DMS 273 (cell line): ENCODE results near the gene IL12B.
A peak's percentile ranks its signal among the peaks of the same experiment; 100 is the strongest.
"Not testable (repeated sequence)": the region's sequence is repeated elsewhere in the genome, so short reads cannot be mapped to it uniquely, and the experiment has no call there.

Experiments used
- DNase-seq: peaks from one replicate; lab custom pipeline; 2025; ENCODE audit not compliant: unreplicated experiment; lab: John Stamatoyannopoulos, UW

Gene IL12B

DNA sequence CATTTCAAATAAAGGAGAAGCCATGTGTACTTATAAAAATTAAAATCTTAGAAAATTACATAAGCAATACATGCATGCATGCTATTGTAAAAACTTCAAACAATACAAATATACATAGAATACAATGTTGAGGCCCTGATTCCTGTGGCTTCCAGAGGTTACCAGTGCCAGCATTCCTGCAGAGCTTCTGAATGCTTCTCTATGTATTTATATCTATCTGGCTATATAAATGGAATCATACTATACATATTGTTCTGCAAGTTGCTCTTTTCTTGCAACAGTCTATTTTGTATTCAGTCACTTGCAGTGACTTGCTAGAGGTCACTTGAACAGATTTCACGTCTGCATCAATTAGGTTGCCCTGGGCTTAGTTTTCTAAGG, 3.2 kb upstream of the IL12B start:
- no peak for DNase-seq

DNA sequence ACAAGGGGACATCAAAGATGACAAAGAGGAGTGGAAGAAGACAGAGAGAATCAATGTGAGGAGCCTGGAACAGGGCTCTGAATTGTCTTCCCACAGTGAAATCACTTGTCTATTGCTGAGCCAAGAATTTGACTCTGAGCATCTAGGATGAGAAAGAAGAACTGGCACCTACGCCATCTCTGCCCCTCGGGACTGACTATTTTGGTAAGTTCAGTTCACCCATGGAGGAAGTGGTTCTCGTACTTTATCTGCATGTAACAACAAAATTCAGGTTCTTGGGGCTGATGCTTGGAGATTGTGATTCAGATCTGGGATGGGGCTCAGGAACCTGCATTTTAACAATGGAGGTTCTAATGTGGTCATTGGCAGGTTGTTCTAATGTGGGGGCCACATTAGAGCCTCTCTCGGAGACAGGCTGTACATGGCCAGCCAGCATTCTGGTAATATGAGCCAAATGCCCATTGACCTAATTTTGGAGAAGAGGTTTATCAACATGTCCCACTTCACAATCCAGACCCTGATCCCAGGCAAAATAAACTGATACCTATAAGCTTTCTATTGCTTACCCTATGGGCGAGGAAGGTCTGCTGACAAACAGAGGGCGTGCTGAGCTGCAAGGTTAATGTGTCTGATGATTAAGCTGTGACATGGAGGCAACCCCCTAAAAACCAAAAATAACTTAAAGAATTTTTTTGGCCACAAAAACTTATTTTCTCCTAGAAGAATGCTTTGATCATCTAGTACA, 2.7 kb upstream of the IL12B start:
- no peak for DNase-seq

DNA sequence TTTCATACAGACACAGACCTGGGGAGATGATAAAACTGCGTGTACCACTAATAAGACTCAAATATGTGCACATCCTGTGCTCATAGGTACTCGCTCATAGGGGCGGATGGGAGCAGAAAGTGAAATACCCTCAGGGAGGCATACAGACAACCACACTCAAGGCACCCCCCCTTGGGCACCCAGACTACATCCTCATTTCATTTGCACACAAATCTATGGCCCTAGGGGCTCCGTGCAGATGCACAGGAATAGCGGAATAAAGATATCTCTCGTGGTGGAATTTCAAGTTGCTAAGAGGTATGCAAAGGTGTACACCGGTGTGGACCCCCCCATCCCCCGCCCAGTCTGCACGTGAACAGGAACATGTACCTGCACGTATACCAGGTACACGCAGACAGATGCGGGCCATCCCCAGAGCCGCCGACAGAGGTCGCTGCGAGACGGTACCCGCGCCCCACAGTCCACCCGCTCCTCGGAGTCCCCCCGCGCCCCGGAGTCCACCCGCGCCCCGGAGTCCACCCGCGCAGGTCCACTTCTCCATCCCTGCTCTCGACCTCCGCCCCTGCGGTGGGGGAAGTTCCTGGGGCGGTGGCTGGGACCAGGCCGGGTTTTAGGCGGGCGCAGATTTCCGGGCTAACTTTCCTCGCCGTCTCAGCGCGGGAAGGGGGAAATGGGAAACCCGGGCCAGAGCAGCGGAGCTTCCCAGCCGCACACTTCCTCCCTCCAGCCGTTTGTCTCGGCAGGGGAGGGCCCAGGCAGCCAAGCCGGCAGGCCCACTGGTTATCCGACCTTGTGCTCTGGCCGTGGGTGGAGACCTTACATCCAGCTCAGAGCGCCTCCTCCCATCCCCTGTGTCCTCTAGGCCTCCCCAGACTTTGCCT, 1.0 kb upstream of the IL12B start:
- peak; percentile 79 for DNase-seq

DNA sequence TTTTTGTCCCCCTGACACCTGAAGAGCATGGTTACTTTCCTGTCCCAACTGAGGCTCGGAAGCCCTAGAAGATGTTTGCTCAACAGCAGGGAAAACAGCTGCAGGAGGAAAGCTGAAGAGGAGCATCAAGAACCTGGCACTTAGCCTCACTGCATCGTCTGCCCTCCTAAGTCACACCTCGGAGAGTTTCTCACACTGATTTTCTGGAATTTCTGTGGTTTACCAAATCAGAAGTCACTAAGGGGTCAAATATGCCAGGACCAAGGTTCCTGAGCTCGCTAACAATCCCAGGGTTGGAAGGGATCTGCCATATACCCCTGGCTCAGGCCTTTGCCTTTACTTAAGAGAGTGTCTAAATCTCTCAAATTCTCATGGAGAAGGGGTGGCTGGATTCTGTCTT, 5.3 kb downstream of the IL12B start:
- DNase-seq: no peak

DNA sequence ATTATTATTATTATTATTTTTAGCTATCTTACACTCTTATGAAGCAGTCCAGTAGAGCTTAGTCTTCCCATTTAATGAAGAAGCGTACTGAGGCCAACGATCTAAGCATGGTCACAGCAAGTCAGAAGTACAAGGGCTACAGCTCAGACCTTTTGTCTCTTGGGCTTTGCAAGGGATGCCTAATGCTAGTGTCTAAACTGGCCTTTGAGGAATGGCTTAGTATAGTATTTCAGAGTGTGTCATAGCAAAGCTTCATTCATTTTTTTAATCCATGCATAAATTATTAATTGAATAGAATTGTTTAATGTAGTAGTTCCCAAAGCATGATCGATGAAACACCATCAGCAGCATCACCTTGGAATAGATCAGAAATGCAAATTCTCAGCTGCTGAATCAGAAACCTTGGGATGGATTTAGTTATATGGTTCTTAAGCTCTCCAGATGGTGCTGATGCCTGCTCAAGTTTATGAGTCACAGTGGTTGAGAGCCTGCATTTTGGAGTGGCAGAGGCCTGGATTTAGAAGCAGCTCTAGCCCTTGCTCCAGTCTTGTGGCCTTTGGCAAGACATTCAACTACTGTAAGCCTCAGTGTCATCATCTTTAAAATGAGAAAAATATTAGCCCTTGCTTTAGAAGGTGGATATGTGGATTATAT, 6.1 kb downstream of the IL12B start:
- DNase-seq: peak; percentile 71

DNA sequence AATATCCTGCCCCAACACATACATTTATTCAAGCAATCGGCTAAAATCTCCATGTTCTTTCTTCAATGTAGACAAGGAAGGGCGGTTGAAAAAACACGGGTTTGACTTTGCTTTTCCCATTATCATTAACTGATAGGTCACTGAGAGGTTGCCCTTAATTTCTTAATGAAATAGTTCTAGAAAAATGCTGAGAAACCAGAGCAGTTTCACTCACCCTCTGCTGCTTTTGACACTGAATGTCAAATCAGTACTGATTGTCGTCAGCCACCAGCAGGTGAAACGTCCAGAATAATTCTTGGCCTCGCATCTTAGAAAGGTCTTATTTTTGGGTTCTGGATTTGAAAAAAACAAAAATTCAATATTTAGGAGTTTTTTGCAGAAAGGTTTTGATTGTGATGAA, 8.1 kb downstream of the IL12B start:
- no peak for DNase-seq

DNA sequence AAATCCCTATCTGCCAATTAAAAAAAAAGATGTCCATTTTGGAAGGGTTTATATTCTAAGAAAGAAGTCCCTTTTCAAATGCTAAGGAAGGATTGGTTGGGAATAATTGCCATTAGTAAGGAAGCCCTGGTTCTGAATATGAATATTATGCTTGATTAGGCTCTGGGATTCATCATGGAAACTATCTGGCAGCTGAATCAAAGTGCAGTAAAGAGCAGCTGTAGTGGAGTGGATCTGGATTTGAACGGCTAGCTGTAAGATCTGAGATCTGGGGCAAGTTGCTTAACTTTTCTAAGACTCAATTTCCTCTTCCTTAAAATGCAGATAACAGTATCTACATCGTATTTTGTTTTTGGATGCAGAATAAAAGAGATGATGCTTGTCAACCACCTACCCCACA, 10.5 kb downstream of the IL12B start:
- DNase-seq: no peak

DNA sequence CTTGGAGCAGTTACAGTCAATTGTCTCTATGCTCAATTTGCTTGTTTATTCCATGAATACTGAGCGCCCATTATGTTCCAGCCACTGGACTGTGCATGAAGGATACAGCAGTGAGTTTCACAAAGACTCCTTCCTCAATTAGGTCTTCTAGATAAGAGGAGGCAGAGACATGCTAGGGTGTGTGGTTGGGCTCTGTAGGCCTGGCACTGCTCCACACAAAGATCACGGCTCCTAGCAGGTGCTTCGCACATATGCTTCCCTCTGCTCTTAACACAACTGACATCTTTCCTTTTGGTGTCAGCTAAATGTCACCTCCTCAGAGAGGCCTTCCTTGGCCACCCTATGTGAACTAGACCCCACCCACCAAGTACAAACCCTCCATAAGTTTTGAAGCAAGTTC, 10.9 kb downstream of the IL12B start:
- DNase-seq: peak; percentile 21

DNA sequence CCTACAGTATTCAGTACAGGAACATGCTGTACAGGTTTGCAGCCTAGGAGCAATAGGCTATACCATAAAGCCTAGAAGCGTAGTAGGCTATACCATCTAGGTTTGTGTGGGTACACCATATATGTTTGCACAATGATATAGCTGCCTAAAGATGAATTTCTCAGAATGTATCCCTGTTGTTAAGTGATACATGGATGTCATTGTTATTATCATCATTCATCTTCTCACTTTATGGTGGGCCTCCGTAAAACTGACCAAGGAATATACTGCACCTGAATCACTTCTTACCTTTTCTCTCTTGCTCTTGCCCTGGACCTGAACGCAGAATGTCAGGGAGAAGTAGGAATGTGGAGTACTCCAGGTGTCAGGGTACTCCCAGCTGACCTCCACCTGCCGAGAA, 11.8 kb downstream of the IL12B start:
- no peak for DNase-seq

DNA sequence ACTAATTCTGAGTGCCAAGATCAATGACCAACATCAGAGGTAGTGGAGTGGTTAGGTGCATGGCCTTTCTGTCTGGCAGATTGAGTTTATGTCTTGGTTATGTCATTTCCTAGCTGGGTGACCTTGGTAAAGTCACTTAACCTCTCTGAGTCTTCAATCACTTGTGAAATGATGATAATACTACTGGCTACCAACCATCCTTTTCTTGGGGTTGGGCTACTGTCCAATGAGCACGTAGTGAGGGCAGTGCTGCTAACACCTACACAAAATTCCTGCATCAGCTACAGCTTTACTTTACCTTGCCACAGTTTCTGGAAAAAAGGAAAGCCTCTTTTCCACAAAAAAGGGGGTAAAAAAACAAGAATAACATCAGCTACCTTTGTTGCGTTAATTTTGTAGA, 12.4 kb downstream of the IL12B start:
- no peak for DNase-seq

DNA sequence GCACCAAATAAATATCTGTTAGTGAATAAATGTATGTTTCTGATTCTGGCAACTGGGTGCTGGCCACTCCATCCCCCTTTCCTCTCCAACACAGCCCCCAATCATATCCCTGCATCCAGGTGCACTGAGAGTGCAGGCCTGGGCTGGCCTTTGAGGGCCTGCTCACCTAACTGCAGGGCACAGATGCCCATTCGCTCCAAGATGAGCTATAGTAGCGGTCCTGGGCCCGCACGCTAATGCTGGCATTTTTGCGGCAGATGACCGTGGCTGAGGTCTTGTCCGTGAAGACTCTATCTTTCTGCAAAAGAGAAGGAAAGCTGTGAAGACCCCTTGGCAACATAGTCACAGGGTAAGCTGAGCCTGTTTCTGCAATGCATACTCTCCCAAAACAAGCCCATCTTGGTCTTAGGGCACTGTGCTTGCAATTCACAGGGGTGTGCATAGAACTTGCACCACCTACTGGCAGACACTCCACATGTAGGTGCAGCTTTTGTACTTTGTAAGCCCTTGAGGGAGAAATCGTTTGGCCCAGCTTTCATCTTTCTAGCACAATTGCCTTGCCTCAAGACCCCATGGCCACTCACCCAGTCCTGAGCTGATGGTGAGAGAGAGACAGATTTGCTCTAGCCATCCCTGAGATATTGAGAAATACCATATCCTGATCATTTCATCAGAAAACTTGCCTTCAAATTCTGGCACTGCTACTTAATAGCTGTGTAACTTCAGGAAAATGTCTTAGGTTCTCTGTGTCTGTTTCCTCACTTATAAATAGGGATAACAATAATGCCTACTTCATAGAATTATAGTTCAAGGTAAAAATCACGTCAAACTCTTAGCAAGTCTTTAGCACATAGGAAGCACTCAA, 13.5 kb downstream of the IL12B start:
- DNase-seq: peak; percentile 72

DNA sequence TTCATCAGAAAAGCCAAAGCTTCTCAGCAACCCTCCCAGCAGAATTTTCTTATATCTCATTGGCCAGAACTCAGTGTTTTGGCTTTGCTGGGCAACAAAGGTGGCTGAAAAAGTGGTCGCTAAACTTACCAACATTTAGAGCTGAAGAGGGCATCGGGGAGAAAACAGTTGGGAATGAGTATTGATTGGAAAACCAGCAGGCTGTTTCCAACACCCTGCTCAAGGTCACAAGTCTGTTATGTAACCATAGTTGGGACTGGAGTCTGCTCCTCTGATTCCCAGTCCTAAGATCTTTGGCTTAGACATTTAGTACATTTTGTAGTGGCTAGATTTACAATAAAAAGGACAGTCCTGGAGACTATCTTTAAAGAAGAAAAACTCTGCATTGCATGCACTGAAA, 17.1 kb downstream of the IL12B start:
- no peak for DNase-seq

DNA sequence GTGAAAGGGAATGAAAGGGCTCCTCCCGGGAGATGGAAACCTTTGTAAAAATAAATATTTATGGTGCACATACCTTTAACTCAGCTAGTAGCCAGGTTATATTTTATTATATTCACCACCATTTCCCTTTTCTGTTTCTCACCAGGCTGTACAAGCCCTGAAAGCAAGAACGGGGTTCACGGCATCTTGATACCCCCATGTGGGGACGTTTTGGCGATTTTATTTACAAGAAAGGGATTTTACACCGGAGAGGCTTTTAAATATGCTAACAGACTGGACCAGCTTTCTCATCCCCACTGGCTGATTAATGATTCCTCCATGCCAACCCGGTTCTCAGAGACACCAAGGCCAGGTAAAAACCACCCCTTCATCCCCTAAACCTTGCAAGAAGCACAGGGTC, 19.2 kb downstream of the IL12B start:
- no peak for DNase-seq

DNA sequence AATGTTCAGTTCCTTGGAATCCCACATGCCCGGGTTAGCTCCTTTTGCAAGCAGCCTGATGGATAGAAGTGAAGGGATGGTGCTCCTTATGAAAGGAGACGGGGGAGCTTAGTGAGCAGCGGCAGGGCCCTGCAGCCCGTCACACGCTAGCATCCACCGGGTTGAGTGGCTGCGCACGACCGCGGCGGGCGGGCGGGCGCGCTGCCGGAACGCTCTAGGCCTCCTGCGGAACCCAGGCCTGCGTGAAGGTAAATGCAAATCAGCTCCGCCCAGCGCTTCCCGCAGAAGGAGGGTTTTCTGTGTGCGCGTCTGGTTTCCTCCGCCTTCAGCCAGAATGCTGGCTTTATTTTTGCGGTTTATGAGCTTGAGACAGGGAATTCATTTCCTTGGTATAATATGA, 19.8 kb downstream of the IL12B start:
- DNase-seq: no peak

DNA sequence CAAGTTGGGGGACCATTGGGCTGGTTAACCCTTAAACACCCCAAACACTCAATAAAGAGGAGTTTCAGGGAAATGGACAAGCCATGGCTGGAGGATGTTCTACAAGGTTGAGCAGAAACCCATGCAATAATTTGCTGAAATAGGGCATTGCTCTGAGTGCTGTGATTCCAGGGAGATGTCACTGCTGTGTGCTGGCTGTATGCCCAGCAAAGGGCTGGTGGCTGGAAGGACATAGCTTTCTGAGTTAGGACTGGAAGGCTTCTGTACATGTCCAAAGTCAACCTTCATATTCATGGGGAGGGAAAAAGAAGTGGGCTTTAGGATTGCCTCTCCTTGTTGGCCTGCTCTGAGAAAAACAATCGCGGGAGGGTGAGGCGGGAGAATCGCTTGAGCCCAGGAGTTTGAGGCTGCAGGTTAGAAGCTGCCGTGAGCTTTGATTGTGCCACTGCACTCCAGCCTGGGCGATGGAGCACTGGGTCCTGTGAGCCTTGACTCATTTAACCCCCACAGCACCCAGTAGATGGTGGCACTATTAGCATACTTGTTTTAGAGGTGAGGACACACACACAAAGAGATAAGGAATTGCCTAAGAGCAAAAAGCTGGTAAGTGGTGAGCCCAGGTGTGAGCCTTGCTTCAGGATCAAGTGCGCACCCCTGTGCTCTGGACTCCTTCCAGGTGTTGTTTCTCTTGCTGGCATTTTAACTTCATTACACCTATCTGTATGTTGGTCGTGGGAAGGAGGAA, 20.4 kb downstream of the IL12B start:
- no peak for DNase-seq

DNA sequence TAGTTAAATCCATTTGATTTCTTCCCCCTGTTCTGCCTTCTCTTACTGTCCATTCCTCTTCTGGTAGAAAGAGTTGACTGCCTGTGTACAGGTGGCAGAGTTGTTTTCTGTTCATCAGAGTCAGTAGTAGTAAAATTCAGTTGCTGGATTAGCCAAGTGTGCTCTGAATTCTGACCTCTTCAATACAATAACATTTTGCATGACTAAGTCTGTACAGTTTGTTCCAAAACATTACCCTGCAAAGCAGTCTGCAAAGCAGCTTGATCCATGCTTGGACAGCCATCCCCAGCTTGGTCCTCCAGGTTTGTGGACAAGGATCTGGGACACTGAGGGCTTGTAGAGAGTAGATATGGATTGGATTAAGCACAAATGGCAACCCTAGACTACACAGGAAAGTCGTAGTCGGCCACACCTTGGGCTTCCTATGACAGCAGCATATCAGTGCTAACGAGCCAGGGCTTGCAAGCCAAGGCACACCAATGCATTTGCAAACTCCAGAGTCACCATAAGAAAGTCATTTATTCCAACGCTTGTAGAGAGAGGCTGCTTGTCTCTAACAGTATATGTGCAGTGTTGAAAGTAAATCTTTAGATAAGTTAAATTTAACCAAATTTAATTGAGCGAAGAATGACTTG, 25.2 kb downstream of the IL12B start:
- DNase-seq: no peak

DNA sequence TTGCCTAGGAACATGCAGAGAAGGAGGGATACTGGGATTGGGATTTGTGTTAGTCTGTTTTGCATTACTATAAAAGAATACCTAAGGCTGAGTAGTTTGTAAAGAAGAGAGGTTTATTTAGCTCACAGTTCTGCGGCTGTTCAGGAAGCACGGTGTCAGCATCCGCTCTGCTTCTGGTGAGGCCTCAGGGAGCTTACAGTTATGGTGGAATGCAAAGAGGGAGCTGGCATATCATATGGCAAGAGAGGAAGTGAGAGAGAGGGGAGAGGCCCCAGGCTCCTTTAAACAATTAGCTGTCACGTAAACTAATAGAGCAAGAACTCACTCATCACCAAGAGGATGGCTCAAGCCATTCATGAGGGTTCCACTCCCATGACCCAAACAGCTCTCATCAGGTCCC, 27.0 kb downstream of the IL12B start:
- DNase-seq: no peak

DNA sequence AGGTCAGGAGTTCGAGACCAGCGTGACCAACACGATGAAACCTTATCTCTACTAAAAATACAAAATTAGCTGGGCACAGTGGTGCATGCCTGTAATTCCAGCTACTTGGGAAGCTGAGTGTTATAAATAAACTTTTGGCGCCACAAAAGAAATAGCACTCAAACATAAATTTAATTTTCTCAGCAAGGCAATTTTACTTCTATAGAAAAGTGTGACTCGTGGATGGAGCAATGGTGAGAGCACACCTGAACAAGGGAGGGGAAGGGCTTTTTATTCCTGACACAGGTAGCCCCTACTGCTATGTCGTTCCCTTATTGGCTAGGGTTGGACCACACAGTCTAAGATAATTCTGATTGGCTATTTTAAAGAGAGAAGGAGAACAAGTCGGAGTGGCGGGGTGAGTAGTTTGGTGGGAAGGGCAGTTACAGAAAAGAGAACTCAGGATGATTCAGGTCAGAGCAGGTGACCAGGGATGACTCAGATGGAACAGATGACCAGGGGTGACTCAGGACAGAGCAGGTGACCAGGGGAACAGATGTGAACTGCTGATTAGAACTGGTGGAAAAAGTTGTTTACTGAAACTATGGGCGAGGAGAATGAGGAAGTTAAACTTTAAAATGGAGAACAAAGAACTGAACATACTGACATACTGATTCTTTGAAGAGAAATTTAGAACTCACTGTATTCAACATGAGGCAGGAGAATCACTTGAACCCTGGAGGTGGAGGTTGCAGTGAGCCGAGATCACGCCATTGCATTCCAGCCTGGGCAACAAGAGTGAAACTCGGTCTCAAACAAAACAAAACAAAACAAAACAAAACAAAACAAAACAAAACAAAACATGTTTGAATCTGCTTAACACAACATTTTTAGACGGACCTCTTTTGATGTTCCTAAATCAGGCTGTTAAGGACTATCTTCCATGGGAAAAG, 28.1 kb downstream of the IL12B start:
- DNase-seq: not testable (repeated sequence)

DNA sequence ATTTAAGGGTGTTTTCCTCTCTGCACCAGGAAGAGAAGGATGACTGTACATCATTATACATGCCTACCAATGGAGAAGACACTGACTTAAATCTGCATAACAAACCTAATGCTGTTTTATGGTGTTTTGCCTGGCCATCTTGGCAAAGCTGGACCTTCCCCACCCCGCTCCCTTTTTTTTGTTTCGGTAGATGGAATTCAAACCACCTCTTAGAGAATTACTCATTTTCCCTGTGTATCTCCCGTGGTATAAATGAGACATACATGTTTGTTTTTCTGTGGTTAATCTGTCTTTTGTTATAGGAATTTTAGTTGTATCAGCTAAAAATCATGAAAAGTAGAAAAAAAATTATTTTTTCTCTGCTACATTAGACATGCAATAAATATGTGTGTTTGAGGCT, 28.8 kb downstream of the IL12B start:
- DNase-seq: no peak
